GOT3 (cell line): ENCODE data around the gene KDF1.

Source experiments
- DNase-seq: peaks from one replicate; lab custom pipeline; 2025; ENCODE audit warnings: mixed read lengths; lab: John Stamatoyannopoulos, UW

Gene KDF1

GRCh38 chr1:26959722-26960624 is at the start of gene KDF1:
KDF1 (minus strand) TSS chr1:26960468; CDS start chr1:26952380, 8,088 bp downstream.
- DNase-seq, result no peak

- DNase-seq, result no peak
These were observed 49.4 kb upstream of the KDF1 start for GRCh38 chr1:27009601-27010197.

- DNase-seq, result no peak
These were observed 47.8 kb upstream of the KDF1 start for GRCh38 chr1:27007909-27008582.

- DNase-seq, result no peak
These were observed 46.4 kb upstream of the KDF1 start for GRCh38 chr1:27006683-27007082.

GRCh38 chr1:27005648-27006496 is 45.6 kb upstream of the KDF1 start:
- no peak for DNase-seq

GRCh38 chr1:27005166-27005530 is 44.9 kb upstream of the KDF1 start:
- no peak for DNase-seq

- DNase-seq, result no peak
These were observed 44.4 kb upstream of the KDF1 start for GRCh38 chr1:27004471-27005165.

GRCh38 chr1:27003745-27004470 is 43.6 kb upstream of the KDF1 start:
- DNase-seq, result no peak

GRCh38 chr1:27001570-27002360 is 41.5 kb upstream of the KDF1 start:
- no peak for DNase-seq

GRCh38 chr1:27000817-27001460 is 40.7 kb upstream of the KDF1 start:
- no peak for DNase-seq

- no peak for DNase-seq
These were observed 40.0 kb upstream of the KDF1 start for GRCh38 chr1:27000090-27000816.

- peak; percentile 20 for DNase-seq
These were observed 39.2 kb upstream of the KDF1 start for GRCh38 chr1:26999440-26999987.

- no peak for DNase-seq
These were observed 38.4 kb upstream of the KDF1 start for GRCh38 chr1:26998429-26999300.

- DNase-seq, result no peak
These were observed 36.4 kb upstream of the KDF1 start for GRCh38 chr1:26996665-26997064.

- no peak for DNase-seq
These were observed 35.8 kb upstream of the KDF1 start for GRCh38 chr1:26996024-26996423.

- DNase-seq, result no peak
These were observed 34.7 kb upstream of the KDF1 start for GRCh38 chr1:26994787-26995517.
